IMR-90 (cell line): ENCODE results near the gene BHLHE23.

Source experiments
- POLR2A ChIP-seq: IDR thresholded peaks from 2 replicates; pipeline ENCODE4 v1.6.1; 2012; ENCODE audit warnings: mild to moderate bottlenecking, low read depth, low read length
- TF ChIP-seq, protein P1 (sequence below): conservative IDR thresholded peaks from 2 replicates; pipeline ENCODE4 v1.5.1; 2012; ENCODE audit warnings: mild to moderate bottlenecking, low read depth, low read length, improper control_type of control experiment

DNA sequence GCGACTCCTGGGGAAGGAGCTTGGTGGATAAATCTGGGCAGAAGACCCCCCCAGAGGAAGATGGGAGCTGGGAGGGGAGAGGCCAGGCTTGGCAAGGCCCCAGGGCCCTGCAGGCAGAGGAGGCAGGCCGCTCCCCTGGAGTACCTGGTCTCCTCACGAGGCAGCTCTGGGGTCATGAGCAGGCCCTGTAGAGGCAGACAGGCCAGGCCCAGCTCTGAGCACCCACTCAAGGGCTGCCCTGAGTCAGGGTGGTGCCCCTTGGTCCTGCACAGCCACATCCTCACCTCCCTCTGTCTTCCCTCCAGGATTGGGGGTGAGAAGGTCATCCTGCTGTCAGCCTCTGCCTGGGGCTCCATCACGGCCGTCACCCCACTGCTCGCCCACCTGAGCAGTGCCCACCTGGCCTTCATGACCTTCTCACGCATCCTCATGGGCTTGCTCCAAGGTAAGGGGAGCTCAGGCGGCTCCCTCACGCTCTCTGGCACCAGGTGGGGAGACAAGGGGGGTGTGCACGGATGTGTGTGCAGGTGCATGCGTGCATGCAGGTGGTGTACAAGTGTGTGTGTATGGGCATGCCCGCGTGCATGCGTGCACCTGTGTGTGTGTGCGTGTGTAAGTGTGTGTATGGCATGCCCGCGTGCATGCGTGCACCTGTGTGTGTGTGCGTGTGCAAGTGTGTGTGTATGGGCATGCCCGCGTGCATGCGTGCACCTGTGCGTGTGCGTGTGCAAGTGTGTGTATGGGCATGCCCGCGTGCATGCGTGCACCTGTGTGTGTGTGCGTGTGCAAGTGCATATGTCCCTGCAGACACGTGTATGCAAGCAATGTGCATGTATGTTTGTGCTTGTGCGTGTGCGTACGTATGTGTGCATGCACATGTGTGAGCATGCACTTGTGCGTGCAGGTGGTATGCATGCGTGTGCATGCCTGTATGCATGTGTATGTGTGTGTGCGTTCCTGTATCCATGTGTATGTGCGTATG lies 49.3 kb downstream of the BHLHE23 start:
- no peak for TF ChIP-seq POLR2A
- TF ChIP-seq, protein P1, sequence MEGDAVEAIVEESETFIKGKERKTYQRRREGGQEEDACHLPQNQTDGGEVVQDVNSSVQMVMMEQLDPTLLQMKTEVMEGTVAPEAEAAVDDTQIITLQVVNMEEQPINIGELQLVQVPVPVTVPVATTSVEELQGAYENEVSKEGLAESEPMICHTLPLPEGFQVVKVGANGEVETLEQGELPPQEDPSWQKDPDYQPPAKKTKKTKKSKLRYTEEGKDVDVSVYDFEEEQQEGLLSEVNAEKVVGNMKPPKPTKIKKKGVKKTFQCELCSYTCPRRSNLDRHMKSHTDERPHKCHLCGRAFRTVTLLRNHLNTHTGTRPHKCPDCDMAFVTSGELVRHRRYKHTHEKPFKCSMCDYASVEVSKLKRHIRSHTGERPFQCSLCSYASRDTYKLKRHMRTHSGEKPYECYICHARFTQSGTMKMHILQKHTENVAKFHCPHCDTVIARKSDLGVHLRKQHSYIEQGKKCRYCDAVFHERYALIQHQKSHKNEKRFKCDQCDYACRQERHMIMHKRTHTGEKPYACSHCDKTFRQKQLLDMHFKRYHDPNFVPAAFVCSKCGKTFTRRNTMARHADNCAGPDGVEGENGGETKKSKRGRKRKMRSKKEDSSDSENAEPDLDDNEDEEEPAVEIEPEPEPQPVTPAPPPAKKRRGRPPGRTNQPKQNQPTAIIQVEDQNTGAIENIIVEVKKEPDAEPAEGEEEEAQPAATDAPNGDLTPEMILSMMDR, result no peak
